ENCODE data around the gene PRKAG2.

The PRKAG2 gene

DNA sequence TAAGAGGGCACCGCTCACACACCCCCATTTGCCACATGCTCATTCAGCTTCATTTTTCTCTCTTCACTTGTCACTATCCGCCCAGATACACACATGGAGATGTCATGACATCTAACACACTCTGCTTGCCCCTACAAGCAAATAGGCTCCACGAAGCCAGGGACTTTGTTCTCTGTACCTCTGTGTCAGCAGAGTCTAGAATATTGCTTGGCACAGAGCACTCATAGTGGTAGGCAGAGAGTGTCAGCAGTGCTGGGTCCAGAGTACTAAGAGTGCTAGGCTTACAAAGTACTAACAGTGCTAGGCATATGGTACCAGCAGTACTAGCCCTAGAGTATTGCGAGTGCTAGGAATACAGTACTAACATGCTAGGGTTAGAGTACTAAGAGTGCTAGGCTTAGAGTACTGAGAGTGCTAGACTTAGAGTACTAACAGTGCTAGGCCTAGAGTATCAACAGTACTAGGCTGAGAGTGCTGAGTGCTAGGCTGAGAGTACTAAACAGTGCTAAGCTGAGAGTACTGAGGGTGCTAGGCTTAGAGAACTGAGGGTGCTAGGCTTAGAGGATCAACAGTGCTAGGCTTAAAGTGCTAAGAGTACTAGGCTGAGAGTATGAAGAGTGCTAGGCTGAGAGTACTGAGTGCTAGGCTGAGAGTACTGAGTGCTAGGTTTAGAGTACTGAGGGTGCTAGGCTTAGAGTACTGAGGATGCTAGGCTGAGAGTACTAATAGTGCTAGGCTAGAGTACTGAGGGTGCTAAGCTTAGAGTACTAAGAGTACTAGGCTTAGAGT is 166.1 kb downstream of the PRKAG2 start:
- Histone ChIP-seq H3K27me3 (ENCODE audit: insufficient read depth, low read length, poor library complexity, severe bottlenecking) (no peaks in the 10 kb centered on the region), H3K36me3 (ENCODE audit: insufficient read depth, low read length) (no peaks in the 10 kb centered on the region), H3K79me2 (ENCODE audit: insufficient read depth, low read length) (no peaks in the 10 kb centered on the region), H3K9me2 (replicated peaks; ENCODE audit: low read depth, low read length) (no peaks in the 10 kb centered on the region), H2AFZ (ENCODE audit: low read length) (no peak overlapping the region), H3K9me3 (ENCODE audit: insufficient read depth, low read depth, low read length) (no peaks in the 10 kb centered on the region), H3K4me1 (ENCODE audit: insufficient read depth, low read length, poor library complexity, severe bottlenecking) (peaks cover under 1% of the 10 kb centered on the region), H3K9ac (ENCODE audit: low read depth, low read length, poor library complexity, severe bottlenecking) (no peak overlapping the region), H3K4me3 (ENCODE audit: low read length, poor library complexity, severe bottlenecking) (no peak overlapping the region), H3F3A (ENCODE audit: low read depth) (no peaks in the 10 kb centered on the region), H4K20me1 (ENCODE audit: insufficient read depth, low read length, poor library complexity, severe bottlenecking) (no peaks in the 10 kb centered on the region), H3K4me2 (ENCODE audit: low read depth, low read length, poor library complexity, severe bottlenecking) (no peak overlapping the region)
- TF ChIP-seq, protein P1, sequence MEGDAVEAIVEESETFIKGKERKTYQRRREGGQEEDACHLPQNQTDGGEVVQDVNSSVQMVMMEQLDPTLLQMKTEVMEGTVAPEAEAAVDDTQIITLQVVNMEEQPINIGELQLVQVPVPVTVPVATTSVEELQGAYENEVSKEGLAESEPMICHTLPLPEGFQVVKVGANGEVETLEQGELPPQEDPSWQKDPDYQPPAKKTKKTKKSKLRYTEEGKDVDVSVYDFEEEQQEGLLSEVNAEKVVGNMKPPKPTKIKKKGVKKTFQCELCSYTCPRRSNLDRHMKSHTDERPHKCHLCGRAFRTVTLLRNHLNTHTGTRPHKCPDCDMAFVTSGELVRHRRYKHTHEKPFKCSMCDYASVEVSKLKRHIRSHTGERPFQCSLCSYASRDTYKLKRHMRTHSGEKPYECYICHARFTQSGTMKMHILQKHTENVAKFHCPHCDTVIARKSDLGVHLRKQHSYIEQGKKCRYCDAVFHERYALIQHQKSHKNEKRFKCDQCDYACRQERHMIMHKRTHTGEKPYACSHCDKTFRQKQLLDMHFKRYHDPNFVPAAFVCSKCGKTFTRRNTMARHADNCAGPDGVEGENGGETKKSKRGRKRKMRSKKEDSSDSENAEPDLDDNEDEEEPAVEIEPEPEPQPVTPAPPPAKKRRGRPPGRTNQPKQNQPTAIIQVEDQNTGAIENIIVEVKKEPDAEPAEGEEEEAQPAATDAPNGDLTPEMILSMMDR (conservative IDR thresholded peaks at IDR 0.05; ENCODE audit: low read length): no peak
- TF ChIP-seq EZH2phosphoT487 (IDR thresholded peaks at IDR 0.05; ENCODE audit: borderline replicate concordance): no peak

DNA sequence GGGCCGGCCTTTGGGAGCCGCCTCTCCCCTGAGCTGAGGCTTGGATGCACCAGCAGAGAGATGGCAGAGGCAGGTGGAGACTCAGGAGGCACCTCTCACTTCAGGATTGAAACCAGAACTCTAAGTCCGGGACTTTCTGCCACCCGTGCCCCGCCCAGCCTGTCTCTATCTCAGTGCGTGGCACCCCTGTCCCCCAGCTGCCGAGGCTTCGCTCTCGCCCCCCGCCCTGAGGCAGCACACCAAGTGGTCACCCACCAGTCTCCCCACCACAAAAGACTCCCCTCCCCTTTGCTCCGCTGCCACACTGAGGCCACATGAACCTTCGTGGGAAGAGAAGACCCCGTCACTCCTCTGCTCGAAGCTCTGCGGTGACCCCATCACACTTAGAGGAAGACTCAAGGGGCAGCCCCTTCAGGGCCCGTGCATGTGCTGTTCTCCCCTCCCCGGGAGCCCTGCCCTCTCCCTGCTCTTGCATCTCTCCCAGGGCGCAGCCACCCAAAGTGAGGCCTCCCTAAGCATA is 166.7 kb downstream of the PRKAG2 start:
- Histone ChIP-seq H3K4me1 (ENCODE audit: insufficient read depth, low read length, poor library complexity, severe bottlenecking) (peaks cover 3% of the 10 kb centered on the region), H3K4me3 (ENCODE audit: low read length, poor library complexity, severe bottlenecking) (no peak overlapping the region), H4K20me1 (ENCODE audit: insufficient read depth, low read length, poor library complexity, severe bottlenecking) (no peaks in the 10 kb centered on the region), H3K9me3 (ENCODE audit: insufficient read depth, low read depth, low read length) (no peaks in the 10 kb centered on the region), H3K79me2 (ENCODE audit: insufficient read depth, low read length) (no peaks in the 10 kb centered on the region), H3K36me3 (ENCODE audit: insufficient read depth, low read length) (no peaks in the 10 kb centered on the region), H3K27me3 (ENCODE audit: insufficient read depth, low read length, poor library complexity, severe bottlenecking) (no peaks in the 10 kb centered on the region), H3F3A (ENCODE audit: low read depth) (no peaks in the 10 kb centered on the region), H2AFZ (ENCODE audit: low read length) (no peak overlapping the region), H3K9ac (ENCODE audit: low read depth, low read length, poor library complexity, severe bottlenecking) (no peak overlapping the region), H3K9me2 (replicated peaks; ENCODE audit: low read depth, low read length) (no peaks in the 10 kb centered on the region), H3K4me2 (ENCODE audit: low read depth, low read length, poor library complexity, severe bottlenecking) (no peak overlapping the region)
- no peak for TF ChIP-seq EZH2phosphoT487 (IDR thresholded peaks at IDR 0.05; ENCODE audit: borderline replicate concordance)
- TF ChIP-seq, protein P1 (conservative IDR thresholded peaks at IDR 0.05; ENCODE audit: low read length): no peak

DNA sequence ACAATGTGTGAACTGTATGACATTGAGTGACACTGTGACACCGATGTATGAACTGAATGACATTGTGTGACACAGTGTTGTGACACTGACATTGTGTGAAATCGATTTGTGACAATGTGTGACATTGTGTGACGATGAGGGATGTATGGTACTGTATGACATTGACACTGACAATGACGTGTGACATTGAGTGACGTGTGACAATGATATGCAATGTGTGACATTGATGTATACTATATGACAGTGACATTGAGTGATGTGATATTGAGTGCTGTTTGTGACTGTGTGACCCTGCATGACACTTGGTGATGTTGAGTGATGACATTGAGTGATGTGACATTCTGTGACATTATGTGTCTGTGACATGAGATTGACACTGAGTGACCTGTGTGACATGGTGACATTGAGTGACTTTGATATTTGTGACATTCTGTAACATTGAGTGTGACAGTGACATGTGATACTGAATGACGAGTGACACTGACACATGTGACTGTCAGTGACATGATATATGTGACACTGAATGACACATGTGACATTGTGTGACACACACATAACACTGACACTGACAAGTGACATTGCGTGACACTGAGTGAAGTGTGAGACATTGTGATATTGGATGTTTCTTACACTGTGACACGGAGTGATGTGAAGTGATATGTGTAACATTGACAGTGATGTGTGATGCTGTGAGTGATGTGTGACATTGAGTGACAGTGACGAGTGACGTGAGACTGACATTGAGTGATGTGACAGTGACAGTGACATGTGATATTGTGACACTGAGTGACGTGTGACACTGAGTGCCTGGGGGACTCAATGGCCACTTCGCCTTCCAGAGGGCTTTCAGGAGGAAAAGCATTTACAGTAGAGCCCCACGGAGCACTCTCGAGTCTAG is 167.5 kb downstream of the PRKAG2 start:
- H3K4me3 ChIP-seq (ENCODE audit: low read length, poor library complexity, severe bottlenecking): no peak overlapping the region
- H3K9ac ChIP-seq (ENCODE audit: low read depth, low read length, poor library complexity, severe bottlenecking): no peak overlapping the region
- H4K20me1 ChIP-seq (ENCODE audit: insufficient read depth, low read length, poor library complexity, severe bottlenecking): no peaks in the 10 kb centered on the region
- H3K79me2 ChIP-seq (ENCODE audit: insufficient read depth, low read length): no peaks in the 10 kb centered on the region
- no peaks in the 10 kb centered on the region for H3K9me2 ChIP-seq (replicated peaks; ENCODE audit: low read depth, low read length)
- no peaks in the 10 kb centered on the region for H3K36me3 ChIP-seq (ENCODE audit: insufficient read depth, low read length)
- TF ChIP-seq EZH2phosphoT487 (IDR thresholded peaks at IDR 0.05; ENCODE audit: borderline replicate concordance): no peak
- TF ChIP-seq, protein P1 (conservative IDR thresholded peaks at IDR 0.05; ENCODE audit: low read length): no peak
- no peaks in the 10 kb centered on the region for H3K27me3 ChIP-seq (ENCODE audit: insufficient read depth, low read length, poor library complexity, severe bottlenecking)
- H3F3A ChIP-seq (ENCODE audit: low read depth): no peaks in the 10 kb centered on the region
- H2AFZ ChIP-seq (ENCODE audit: low read length): no peak overlapping the region
- H3K4me2 ChIP-seq (ENCODE audit: low read depth, low read length, poor library complexity, severe bottlenecking): no peak overlapping the region
- H3K9me3 ChIP-seq (ENCODE audit: insufficient read depth, low read depth, low read length): no peaks in the 10 kb centered on the region
- H3K4me1 ChIP-seq (ENCODE audit: insufficient read depth, low read length, poor library complexity, severe bottlenecking): peaks cover 3% of the 10 kb centered on the region
